Astrocyte (in vitro differentiated cells and primary cell): ENCODE results near the gene LYZL6. TPM values are rescaled to one million over a fixed set of nuclear protein-coding genes. Genes with fewer than 3 reads are reported as not detected.

Experiments used
- DNase-seq: peaks from one replicate; pipeline ENCODE4 v3.0.0-alpha.2; 2010; ENCODE audit warnings: low read depth
- FAIRE-seq: peaks from 2 replicates; lab custom pipeline; 2011; peaks lifted over from hg19 to GRCh38; lab: Jason Lieb, UNC
- H2AFZ ChIP-seq: 2 replicates; pipeline ENCODE4 v1.6.0; 2012; ENCODE audit warnings: low read depth, low read length, inconsistent platforms
- H3K27ac ChIP-seq: 2 replicates; pipeline ENCODE4 v1.5.1; 2011; ENCODE audit warnings: low read depth, low read length, inconsistent platforms
- H3K27me3 ChIP-seq: 2 replicates; pipeline ENCODE4 v1.6.0; 2011; ENCODE audit warnings: low read length, inconsistent platforms; ENCODE audit not compliant: insufficient read depth
- H3K36me3 ChIP-seq: 2 replicates; pipeline ENCODE4 v1.5.1; 2011; ENCODE audit warnings: low read length, inconsistent platforms; ENCODE audit not compliant: insufficient read depth
- H3K4me1 ChIP-seq: 2 replicates; pipeline ENCODE4 v1.5.1; 2011; ENCODE audit warnings: low read length, inconsistent platforms; ENCODE audit not compliant: insufficient read depth
- H3K4me2 ChIP-seq: 2 replicates; pipeline ENCODE4 v1.6.0; 2012; ENCODE audit warnings: low read length, inconsistent platforms
- H3K4me3 ChIP-seq: 2 replicates; pipeline ENCODE4 v1.5.1; 2011; ENCODE audit warnings: low read depth, mild to moderate bottlenecking, low read length, inconsistent platforms; ENCODE audit not compliant: insufficient read depth
- H3K79me2 ChIP-seq: 2 replicates; pipeline ENCODE4 v1.6.0; 2012; ENCODE audit warnings: mild to moderate bottlenecking, low read length, inconsistent platforms; ENCODE audit not compliant: insufficient read depth
- H3K9ac ChIP-seq: 2 replicates; pipeline ENCODE4 v1.6.0; 2012; ENCODE audit warnings: mild to moderate bottlenecking, low read length, inconsistent platforms
- H3K9me3 ChIP-seq: 2 replicates; pipeline ENCODE4 v1.5.1; 2012; ENCODE audit warnings: low read depth, mild to moderate bottlenecking, low read length, inconsistent platforms; ENCODE audit not compliant: insufficient read depth
- H4K20me1 ChIP-seq: 2 replicates; pipeline ENCODE4 v1.6.0; 2012; ENCODE audit warnings: low read length, inconsistent platforms; ENCODE audit not compliant: insufficient read depth
- H3K27ac Mint-ChIP-seq: one replicate; pipeline ENCODE4 v1.8.0; 2021; ENCODE audit warnings: mild to moderate bottlenecking, mixed read lengths; ENCODE audit not compliant: unreplicated experiment
- H3K27me3 Mint-ChIP-seq: one replicate; pipeline ENCODE4 v1.8.0; 2021; ENCODE audit warnings: low read depth, mixed read lengths; ENCODE audit not compliant: unreplicated experiment
- H3K36me3 Mint-ChIP-seq: one replicate; pipeline ENCODE4 v1.8.0; 2021; ENCODE audit warnings: low read depth, mixed read lengths; ENCODE audit not compliant: unreplicated experiment
- H3K4me1 Mint-ChIP-seq: one replicate; pipeline ENCODE4 v1.8.0; 2021; ENCODE audit warnings: low read depth, mixed read lengths; ENCODE audit not compliant: unreplicated experiment
- H3K4me3 Mint-ChIP-seq: one replicate; pipeline ENCODE4 v1.8.0; 2021; ENCODE audit warnings: mild to moderate bottlenecking, moderate library complexity, mixed read lengths; ENCODE audit not compliant: unreplicated experiment
- H3K9me3 Mint-ChIP-seq: one replicate; pipeline ENCODE4 v1.8.0; 2021; ENCODE audit warnings: mild to moderate bottlenecking, mixed read lengths; ENCODE audit not compliant: unreplicated experiment
- EZH2 ChIP-seq: IDR thresholded peaks from 2 replicates; pipeline ENCODE4 v1.6.1; 2012; ENCODE audit warnings: mild to moderate bottlenecking, low read length, inconsistent platforms; ENCODE audit not compliant: insufficient read depth
- total RNA-seq: library from RNA; stranded (reverse); gene quantifications from 2 replicates; pipeline ENCODE4 v1.2.1, GENCODE V29; 2021
- TF ChIP-seq, protein P1 (sequence below): IDR thresholded peaks from 2 replicates; pipeline ENCODE4 v1.5.1; 2011; ENCODE audit warnings: low read depth, mild to moderate bottlenecking, inconsistent platforms, low read length, moderate library complexity; ENCODE audit not compliant: insufficient read depth

Gene LYZL6
- total RNA-seq, 1 donor from 2014 or later, result not detected

DNA sequence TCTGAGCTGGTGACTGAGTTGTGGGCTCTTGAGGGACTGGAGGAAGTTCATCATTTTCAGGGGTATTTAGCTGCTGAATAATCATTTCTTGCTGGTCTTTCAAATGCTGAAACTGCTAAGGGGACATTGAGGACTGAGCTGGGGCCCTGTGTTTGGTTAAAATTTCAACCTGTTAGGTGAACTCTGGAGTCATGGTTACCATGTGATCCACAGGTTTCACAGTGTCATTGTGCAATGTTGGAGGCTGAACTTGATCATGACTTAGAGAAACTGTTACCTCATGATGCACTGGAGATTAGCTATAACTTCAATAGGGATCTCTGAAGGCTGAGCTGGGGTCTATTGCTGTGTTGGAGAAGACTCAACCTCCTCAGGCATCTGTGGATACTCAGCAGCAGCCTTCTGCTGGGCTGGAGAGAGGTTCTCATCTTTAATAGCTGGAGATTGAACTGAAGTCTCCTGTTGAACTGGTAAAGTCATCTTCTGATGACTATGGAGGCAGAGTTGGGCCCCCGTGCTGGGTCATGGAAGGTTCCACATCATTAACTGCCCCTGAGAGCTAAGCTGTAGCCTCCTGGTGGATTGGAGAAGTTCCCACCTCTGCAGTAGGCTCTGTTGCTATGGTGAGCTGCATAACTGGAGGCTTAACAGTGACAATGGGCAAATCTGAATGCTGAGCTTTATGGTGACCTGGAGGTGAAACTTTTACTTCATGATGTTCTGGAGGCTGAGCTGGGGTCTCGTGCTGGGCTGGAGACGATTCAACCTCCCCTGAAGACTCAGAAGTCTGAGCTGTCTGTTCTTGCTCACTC, 28.2 kb downstream of the LYZL6 start:
- H3K9me3 Mint-ChIP-seq, result peaks cover 21% of the 10 kb centered on the region
- no peaks in the 10 kb centered on the region for H4K20me1 ChIP-seq
- H3K4me1 Mint-ChIP-seq, result no peaks in the 10 kb centered on the region
- no peaks in the 10 kb centered on the region for H3K36me3 ChIP-seq
- no peak overlapping the region for H3K27ac Mint-ChIP-seq
- no peaks in the 10 kb centered on the region for H3K9me3 ChIP-seq
- no peak overlapping the region for H3K4me3 Mint-ChIP-seq
- H3K27me3 Mint-ChIP-seq, result peaks cover 40% of the 10 kb centered on the region
- H3K27me3 ChIP-seq, result no peaks in the 10 kb centered on the region
- H3K9ac ChIP-seq, result no peak overlapping the region
- no peaks in the 10 kb centered on the region for H3K4me1 ChIP-seq
- no peak overlapping the region for H3K4me3 ChIP-seq
- DNase-seq (no peak), FAIRE-seq (no peak)
- H3K79me2 ChIP-seq, result no peaks in the 10 kb centered on the region
- no peak overlapping the region for H2AFZ ChIP-seq
- H3K27ac ChIP-seq, result no peak overlapping the region
- no peak for TF ChIP-seq EZH2
- TF ChIP-seq, protein P1, sequence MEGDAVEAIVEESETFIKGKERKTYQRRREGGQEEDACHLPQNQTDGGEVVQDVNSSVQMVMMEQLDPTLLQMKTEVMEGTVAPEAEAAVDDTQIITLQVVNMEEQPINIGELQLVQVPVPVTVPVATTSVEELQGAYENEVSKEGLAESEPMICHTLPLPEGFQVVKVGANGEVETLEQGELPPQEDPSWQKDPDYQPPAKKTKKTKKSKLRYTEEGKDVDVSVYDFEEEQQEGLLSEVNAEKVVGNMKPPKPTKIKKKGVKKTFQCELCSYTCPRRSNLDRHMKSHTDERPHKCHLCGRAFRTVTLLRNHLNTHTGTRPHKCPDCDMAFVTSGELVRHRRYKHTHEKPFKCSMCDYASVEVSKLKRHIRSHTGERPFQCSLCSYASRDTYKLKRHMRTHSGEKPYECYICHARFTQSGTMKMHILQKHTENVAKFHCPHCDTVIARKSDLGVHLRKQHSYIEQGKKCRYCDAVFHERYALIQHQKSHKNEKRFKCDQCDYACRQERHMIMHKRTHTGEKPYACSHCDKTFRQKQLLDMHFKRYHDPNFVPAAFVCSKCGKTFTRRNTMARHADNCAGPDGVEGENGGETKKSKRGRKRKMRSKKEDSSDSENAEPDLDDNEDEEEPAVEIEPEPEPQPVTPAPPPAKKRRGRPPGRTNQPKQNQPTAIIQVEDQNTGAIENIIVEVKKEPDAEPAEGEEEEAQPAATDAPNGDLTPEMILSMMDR, result no peak
- no peak overlapping the region for H3K4me2 ChIP-seq
- H3K36me3 Mint-ChIP-seq, result peaks cover 3% of the 10 kb centered on the region

DNA sequence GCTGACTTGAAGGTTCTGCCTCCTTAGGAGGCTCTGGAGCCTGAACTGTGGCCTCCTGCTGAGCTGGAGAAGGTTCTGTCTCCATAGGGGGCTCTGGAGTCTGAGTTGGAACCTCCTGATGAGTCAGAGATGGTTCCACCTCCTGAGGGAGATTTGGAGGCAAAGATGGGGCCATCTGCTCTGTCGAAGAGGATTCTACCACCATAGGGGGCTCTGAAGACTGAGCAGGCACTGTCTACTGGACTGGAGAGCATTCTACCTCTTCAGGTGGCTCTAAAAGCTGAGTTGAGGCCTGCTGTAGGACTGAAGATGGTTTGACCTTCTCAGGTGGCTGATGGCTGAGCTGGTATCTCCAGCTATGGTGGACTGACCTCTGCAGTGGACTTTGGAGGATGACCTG, 29.2 kb downstream of the LYZL6 start:
- no peak for TF ChIP-seq EZH2
- TF ChIP-seq, protein P1, result no peak
- no peak overlapping the region for H3K4me3 ChIP-seq
- H3K27me3 ChIP-seq, result no peaks in the 10 kb centered on the region
- H3K9me3 ChIP-seq, result no peaks in the 10 kb centered on the region
- no peak overlapping the region for H3K9ac ChIP-seq
- Mint-ChIP-seq H3K9me3 (peaks cover 26% of the 10 kb centered on the region), H3K36me3 (peaks cover 4% of the 10 kb centered on the region), H3K4me1 (no peaks in the 10 kb centered on the region), H3K27ac (no peak overlapping the region), H3K27me3 (peaks cover 43% of the 10 kb centered on the region), H3K4me3 (no peak overlapping the region)
- FAIRE-seq (no peak), DNase-seq (no peak)
- no peaks in the 10 kb centered on the region for H4K20me1 ChIP-seq
- no peak overlapping the region for H3K27ac ChIP-seq
- H3K36me3 ChIP-seq, result no peaks in the 10 kb centered on the region
- no peak overlapping the region for H3K4me2 ChIP-seq
- H3K79me2 ChIP-seq, result no peaks in the 10 kb centered on the region
- no peaks in the 10 kb centered on the region for H3K4me1 ChIP-seq
- no peak overlapping the region for H2AFZ ChIP-seq

DNA sequence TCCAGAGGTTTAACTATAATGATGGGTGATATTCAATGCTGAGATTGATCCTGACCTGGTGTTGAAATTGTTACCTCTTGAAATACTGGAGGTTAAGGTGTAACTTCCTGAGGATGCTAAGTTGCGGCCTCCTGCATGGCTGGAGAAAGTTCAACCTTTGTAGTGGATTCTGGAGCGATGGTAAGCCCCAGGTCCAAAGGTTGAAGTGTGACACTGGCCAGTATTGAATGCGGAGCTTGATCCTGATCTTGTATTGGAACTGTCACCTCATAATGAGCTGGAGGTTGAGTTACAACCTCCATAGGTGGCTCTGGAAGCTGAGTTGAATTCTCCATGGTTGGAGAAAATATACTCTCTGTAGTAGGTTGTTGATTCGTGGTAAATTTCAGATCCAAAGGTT, 29.9 kb downstream of the LYZL6 start:
- H3K4me3 ChIP-seq, result no peak overlapping the region
- H3K79me2 ChIP-seq, result no peaks in the 10 kb centered on the region
- H4K20me1 ChIP-seq, result no peaks in the 10 kb centered on the region
- H3K36me3 ChIP-seq, result no peaks in the 10 kb centered on the region
- Mint-ChIP-seq H3K27ac (no peak overlapping the region), H3K36me3 (peaks cover 4% of the 10 kb centered on the region), H3K4me3 (no peak overlapping the region), H3K27me3 (peaks cover 51% of the 10 kb centered on the region), H3K9me3 (peaks cover 30% of the 10 kb centered on the region), H3K4me1 (no peaks in the 10 kb centered on the region)
- H3K4me1 ChIP-seq, result no peaks in the 10 kb centered on the region
- no peak overlapping the region for H3K4me2 ChIP-seq
- H3K27me3 ChIP-seq, result no peaks in the 10 kb centered on the region
- no peak overlapping the region for H3K9ac ChIP-seq
- FAIRE-seq, result no peak
- no peak for DNase-seq
- no peaks in the 10 kb centered on the region for H3K9me3 ChIP-seq
- H2AFZ ChIP-seq, result no peak overlapping the region
- no peak overlapping the region for H3K27ac ChIP-seq
- no peak for TF ChIP-seq EZH2
